Heart right ventricle (tissue), 16 donors: ENCODE data around the gene UBAC2. TPM values are rescaled to one million over a fixed set of nuclear protein-coding genes. Genes with fewer than 3 reads are reported as not detected.
"Not testable (repeated sequence)": the region's sequence is repeated elsewhere in the genome, so short reads cannot be mapped to it uniquely, and the experiment has no call there.

ENCODE experiments used
- ATAC-seq, 8 donors: fragments of 200-7000 bp; cut with Tn5 transposase; one replicate each; pipeline ENCODE4 v1.9.1; 2020; ENCODE audit warnings: mild to moderate bottlenecking in 8 of 8, moderate library complexity in 8 of 8, moderate number of reproducible peaks in 1 of 8
- DNase-seq, 2 donors: peaks; one replicate each; pipeline ENCODE4 v3.0.0-alpha.2; 2020
- H3K27ac ChIP-seq, 10 donors: fragments of 200-600 bp; sonication (generic) in 2 of 10; one replicate each; pipeline versions ENCODE4 v1.5.0 to v1.8.0; 2020 to 2022; ENCODE audit warnings: mild to moderate bottlenecking in 3 of 10
- H3K27me3 ChIP-seq, 7 donors: fragments of 200-600 bp; one replicate each; pipeline ENCODE4 v1.8.0; 2021 to 2022; ENCODE audit warnings: mild to moderate bottlenecking in 2 of 7
- H3K36me3 ChIP-seq, 9 donors: fragments of 200-600 bp; sonication (generic) in 1 of 9; one replicate each; pipeline versions ENCODE4 v1.5.0 to v1.8.0; 2020 to 2022; ENCODE audit warnings: mild to moderate bottlenecking in 2 of 9
- H3K4me1 ChIP-seq, 9 donors: fragments of 200-600 bp; sonication (generic) in 1 of 9; one replicate each; pipeline versions ENCODE4 v1.5.0 to v1.8.0; 2020 to 2022; ENCODE audit warnings: mild to moderate bottlenecking in 4 of 9
- H3K4me3 ChIP-seq, 10 donors: fragments of 200-600 bp; sonication (generic) in 2 of 10; one replicate each; pipeline versions ENCODE4 v1.5.0 to v1.8.0; 2020 to 2022; ENCODE audit warnings: mild to moderate bottlenecking in 7 of 10, moderate library complexity in 2 of 10
- H3K9me3 ChIP-seq, 11 donors: fragments of 200-600 bp in 10 of 11; sonication (generic) in 2 of 11; one replicate each; pipeline versions ENCODE4 v1.5.0 to v1.8.0; 2013 to 2022; ENCODE audit warnings: mild to moderate bottlenecking in 2 of 11, control low read depth in 1 of 11, moderate library complexity in 1 of 11
- WGBS, 2 donors: extraction: QIAGEN DNeasy Blood & Tissue Kit; methylation state at CpG; one replicate each; pipeline ENCODE4 v1.1.7; 2013; ENCODE audit warnings: inconsistent platforms in 1 of 2; 5-methylcytosine and 5-hydroxymethylcytosine counted together
- intact Hi-C, 10 donors: fragments of 100-400 bp; cut with DNase I; formaldehyde crosslinking; loops; one replicate each; pipeline versions ENCODE4 v1.11.1 to v1.14.2; 2022
- polyA plus RNA-seq, 2 donors: library from polyadenylated mRNA; stranded (reverse); fragments of 200-250 nt; gene quantifications; one replicate each; pipeline ENCODE4 v1.2.3, GENCODE V29; 2013
- total RNA-seq, 10 donors: library from RNA; stranded (reverse); fragmentation: NEBNext Ultra II Directional in 3 of 10; extraction: Animal tissue kit (Norgen Biotek cat#: 25700) in 3 of 10; gene quantifications; one replicate each; pipeline versions ENCODE4 v1.2.1 to v1.2.4, GENCODE V29; 2021 to 2023
- TF ChIP-seq, protein P1 (sequence below), 9 donors: fragments of 200-600 bp; sonication (generic) in 2 of 9; IDR thresholded peaks; one replicate each; pipeline versions ENCODE4 v1.5.0 to v1.8.0; 2021 to 2022; ENCODE audit warnings: antibody characterized with exemption in 9 of 9, mild to moderate bottlenecking in 5 of 9, moderate library complexity in 1 of 9
- donor health status: Arrhythmogenic right ventricular cardiomyopathy.
- donor health status: ischemic (EF 13 %, LVEDD 7.1; RV severe dilation, severe dysfunction).
- donor health status: healthy with polysubstance abuse.
- donor health status: DM: no; HTN: yes; CAD: no.
- donor health status: DM: no; HTN: no; CAD: no.
- donor health status: ischemic (EF 25% LVEDD 6.9; RV normal size, moderate dysfunction).
- donor health status: ischemic (EF 25% LVEDD 5.7; RV mildly dilated, moderate dysfunction).
- donor health status: healthy.
- donor health status: DM: yes; HTN: yes; CAD: no.
- donor health status: Ischemic cardiomyopathy.
- donor health status: ischemic (EF 35%, LVEDD 5.7; RV mildly dilated, moderate dysfunction).
- donor health status: nonischemic (EF 11% LVEDD 7.7; RV severe dilation, severe dysfunction).
- donor health status: DM: yes; HTN: yes; CAD: no.
- donor health status: PGD.
- donor health status: ischemic (EF 29% LVEDD 5.4; RV normal size, mild dysfunction).
- donor health status: nonischemic (EF 23%, LVEDD 6.1; RV moderate dilation, normal function).

The UBAC2 gene
- total and polyA plus RNA-seq, 12 donors = 31.8 to 60.4 (median 47.0) TPM

DNA sequence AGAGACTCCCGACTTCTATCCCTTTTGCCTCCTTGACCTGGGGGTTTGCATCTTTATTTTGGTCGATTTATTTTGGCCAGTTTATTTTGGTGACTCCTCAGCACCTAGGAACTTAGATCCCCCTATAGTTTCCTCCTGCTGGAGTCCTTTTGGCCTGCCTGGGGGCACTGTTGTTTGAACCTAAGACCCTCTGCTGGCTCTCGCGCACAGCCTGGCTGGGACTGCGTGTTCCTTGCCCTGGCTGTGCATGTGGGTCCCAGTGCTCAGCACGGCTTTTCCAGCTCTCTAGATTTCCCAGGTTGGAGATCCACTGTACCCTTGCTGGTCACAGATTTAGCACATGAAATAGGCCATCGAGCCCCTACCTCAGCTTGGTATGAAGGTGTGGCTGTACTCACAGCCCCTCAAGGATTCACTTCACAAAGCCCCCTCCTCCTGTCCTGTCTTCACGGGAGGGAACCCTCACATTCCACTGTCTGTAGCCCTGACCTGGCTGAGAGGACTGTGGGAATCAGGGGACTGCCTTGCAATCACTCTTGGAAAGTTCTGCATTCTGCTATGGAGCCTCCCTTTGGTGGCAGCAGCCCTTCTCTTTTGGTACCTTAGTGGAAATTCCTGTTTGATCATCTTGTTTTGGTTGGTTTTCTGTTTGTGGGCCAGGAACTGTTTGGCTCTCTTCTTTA is 8.3 kb downstream of the UBAC2 start:
- Histone ChIP-seq H3K27me3 (no peaks in the 10 kb centered on the region), H3K4me1 (peaks cover 3 to 25% (median 13%) of the 10 kb centered on the region in 9 donors), H3K9me3 (no peaks in the 10 kb centered on the region), H3K36me3 (peaks cover 0 to 26% (median 0%) of the 10 kb centered on the region in 9 donors), H3K4me3 (no peak overlapping the region), H3K27ac (peak overlapping the region in 4 of 10 donors; percentile 15 to 44 (median 38))
- intact Hi-C loops = no loop called here
- peak in 3 of 8 donors; percentile 30 to 54 (median 43) for ATAC-seq
- no peak for DNase-seq
- TF ChIP-seq, protein P1, sequence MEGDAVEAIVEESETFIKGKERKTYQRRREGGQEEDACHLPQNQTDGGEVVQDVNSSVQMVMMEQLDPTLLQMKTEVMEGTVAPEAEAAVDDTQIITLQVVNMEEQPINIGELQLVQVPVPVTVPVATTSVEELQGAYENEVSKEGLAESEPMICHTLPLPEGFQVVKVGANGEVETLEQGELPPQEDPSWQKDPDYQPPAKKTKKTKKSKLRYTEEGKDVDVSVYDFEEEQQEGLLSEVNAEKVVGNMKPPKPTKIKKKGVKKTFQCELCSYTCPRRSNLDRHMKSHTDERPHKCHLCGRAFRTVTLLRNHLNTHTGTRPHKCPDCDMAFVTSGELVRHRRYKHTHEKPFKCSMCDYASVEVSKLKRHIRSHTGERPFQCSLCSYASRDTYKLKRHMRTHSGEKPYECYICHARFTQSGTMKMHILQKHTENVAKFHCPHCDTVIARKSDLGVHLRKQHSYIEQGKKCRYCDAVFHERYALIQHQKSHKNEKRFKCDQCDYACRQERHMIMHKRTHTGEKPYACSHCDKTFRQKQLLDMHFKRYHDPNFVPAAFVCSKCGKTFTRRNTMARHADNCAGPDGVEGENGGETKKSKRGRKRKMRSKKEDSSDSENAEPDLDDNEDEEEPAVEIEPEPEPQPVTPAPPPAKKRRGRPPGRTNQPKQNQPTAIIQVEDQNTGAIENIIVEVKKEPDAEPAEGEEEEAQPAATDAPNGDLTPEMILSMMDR (IDR thresholded peaks at IDR 0.05) = no peak
- 81 to 82% methylated on average over 8 of the region's 8 CpGs for WGBS, 2 donors

DNA sequence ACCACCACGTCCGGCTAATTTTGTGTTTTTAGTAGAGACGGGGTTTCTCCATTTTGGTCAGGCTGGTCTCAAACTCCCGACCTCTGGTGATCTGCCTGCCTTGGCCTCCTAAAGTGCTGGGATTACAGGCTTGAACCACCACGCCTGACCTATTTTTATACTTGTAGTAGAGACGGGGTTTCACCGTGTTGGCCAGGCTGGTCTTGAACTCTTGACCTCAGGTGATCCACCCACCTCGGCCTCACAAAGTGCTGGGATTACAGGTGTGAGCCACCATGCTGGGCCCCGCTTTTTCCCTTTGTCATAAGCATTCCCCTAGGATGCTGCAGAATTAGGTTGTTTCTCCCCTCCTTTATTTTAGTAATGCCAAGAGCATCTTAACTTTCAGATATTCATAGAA is 10.0 kb downstream of the UBAC2 start:
- ATAC-seq, H3K9me3 ChIP-seq, intact Hi-C loops, H3K27ac ChIP-seq, H3K4me3 ChIP-seq, DNase-seq, H3K27me3 ChIP-seq: not testable (repeated sequence)
- H3K36me3 ChIP-seq = peaks cover 0 to 26% (median 0%) of the 10 kb centered on the region in 9 donors
- H3K4me1 ChIP-seq = peaks cover 0 to 30% (median 13%) of the 10 kb centered on the region in 9 donors
- WGBS, 2 donors = 86 to 91% methylated on average over 9 of the region's 9 CpGs

DNA sequence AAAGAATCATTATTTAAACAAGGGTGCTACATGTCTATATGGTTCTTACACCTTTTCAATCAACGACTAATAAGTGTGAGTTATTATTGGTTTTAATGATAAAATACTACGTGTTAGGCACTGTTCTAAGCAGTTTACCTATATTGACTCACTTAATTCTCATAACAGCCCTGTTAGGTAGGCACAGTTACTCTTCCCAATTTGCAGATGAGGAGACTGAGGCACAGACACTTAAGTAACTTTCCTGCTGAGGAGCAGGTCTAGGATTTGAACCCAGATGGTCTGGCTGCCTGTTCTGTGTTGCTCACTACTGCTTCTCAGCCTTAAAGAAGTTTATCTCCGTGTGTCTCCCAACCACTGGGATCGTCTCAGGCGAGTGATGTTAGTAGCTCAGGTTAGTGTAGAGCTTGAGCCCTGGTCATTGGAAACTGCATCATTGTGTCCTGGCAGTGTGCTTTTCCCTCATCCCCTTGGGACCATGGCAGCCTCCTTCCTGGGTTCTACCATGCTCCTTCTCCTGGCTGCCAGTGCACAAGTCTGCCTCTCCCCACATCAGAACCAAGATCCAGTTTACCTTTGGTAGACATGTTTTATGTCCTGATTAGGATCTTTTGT is 10.9 kb downstream of the UBAC2 start:
- TF ChIP-seq, protein P1 (IDR thresholded peaks at IDR 0.05) = no peak
- ATAC-seq = no peak
- 97% methylated on average over 5 of the region's 5 CpGs for WGBS, 2 donors

DNA sequence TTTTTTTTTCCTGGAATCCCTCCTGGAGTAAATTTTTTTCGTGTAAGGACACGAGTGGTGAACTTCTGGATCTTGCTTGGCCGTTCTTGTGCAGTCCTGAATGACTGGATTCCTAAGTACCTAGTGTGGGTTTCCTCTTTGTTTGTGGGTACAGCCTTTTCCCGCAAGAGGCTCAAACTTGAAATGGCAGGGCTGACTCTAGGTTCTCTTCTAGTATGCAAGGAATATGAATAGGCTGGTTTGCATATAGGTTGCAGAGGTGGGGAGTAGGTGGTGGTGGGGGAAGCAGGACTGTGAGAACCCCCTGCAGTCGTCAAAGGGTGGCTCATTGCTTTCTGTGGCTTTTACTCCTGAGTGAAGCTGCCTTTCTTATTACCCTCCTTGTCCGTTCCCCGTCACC is 13.6 kb downstream of the UBAC2 start:
- H3K4me3 ChIP-seq = no peak overlapping the region
- TF ChIP-seq, protein P1 (IDR thresholded peaks at IDR 0.05) = no peak
- intact Hi-C loops = loop anchor here in 1 of 10 donors (2.0 kb wide), 1 partner anchor 13 kb away; the partner anchor contains the start of gene UBAC2
- no peak for ATAC-seq
- H3K4me1 ChIP-seq = peaks cover 2 to 47% (median 39%) of the 10 kb centered on the region in 9 donors
- peak overlapping the region in 4 of 10 donors; percentile 17 to 80 (median 50) for H3K27ac ChIP-seq
- peaks cover 0 to 8% (median 0%) of the 10 kb centered on the region in 9 donors for H3K36me3 ChIP-seq
- H3K9me3 ChIP-seq = no peaks in the 10 kb centered on the region
- no peaks in the 10 kb centered on the region for H3K27me3 ChIP-seq
- WGBS, 2 donors = 72 to 78% methylated on average over 7 of the region's 7 CpGs
- DNase-seq = no peak

More for the DNA sequence above, 10.9 kb downstream of the UBAC2 start:
- no peaks in the 10 kb centered on the region for H3K27me3 ChIP-seq
- no peaks in the 10 kb centered on the region for H3K9me3 ChIP-seq
- intact Hi-C loops = no loop called here
- no peak overlapping the region for H3K4me3 ChIP-seq
- peaks cover 0 to 32% (median 17%) of the 10 kb centered on the region in 9 donors for H3K4me1 ChIP-seq
- H3K36me3 ChIP-seq = peaks cover 0 to 16% (median 0%) of the 10 kb centered on the region in 9 donors
- H3K27ac ChIP-seq = no peak overlapping the region
- no peak for DNase-seq
